ENCODE measurements around the gene EZH2.

The EZH2 gene

GRCh38 chr7:148796841-148797240, 87.2 kb downstream of the EZH2 start:
- TF ChIP-seq, protein P1, sequence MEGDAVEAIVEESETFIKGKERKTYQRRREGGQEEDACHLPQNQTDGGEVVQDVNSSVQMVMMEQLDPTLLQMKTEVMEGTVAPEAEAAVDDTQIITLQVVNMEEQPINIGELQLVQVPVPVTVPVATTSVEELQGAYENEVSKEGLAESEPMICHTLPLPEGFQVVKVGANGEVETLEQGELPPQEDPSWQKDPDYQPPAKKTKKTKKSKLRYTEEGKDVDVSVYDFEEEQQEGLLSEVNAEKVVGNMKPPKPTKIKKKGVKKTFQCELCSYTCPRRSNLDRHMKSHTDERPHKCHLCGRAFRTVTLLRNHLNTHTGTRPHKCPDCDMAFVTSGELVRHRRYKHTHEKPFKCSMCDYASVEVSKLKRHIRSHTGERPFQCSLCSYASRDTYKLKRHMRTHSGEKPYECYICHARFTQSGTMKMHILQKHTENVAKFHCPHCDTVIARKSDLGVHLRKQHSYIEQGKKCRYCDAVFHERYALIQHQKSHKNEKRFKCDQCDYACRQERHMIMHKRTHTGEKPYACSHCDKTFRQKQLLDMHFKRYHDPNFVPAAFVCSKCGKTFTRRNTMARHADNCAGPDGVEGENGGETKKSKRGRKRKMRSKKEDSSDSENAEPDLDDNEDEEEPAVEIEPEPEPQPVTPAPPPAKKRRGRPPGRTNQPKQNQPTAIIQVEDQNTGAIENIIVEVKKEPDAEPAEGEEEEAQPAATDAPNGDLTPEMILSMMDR (IDR thresholded peaks at IDR 0.05; ENCODE audit: low read depth, low read length, missing control alignments): no peak
- no peak for DNase-seq (ENCODE audit: low read depth)

GRCh38 chr7:148794476-148794875, 89.6 kb downstream of the EZH2 start:
- no peak for DNase-seq (ENCODE audit: low read depth)
- H3K4me3 ChIP-seq (ENCODE audit: low read depth, low read length): no peak overlapping the region
- TF ChIP-seq, protein P1 (IDR thresholded peaks at IDR 0.05; ENCODE audit: low read depth, low read length, missing control alignments): no peak

More at GRCh38 chr7:148796841-148797240, 87.2 kb downstream of the EZH2 start:
- H3K4me3 ChIP-seq (ENCODE audit: low read depth, low read length): no peak overlapping the region

- no peak overlapping the region for H3K4me3 ChIP-seq (ENCODE audit: low read depth, low read length)
- TF ChIP-seq, protein P1 (IDR thresholded peaks at IDR 0.05; ENCODE audit: low read depth, low read length, missing control alignments): no peak
- no peak for DNase-seq (ENCODE audit: low read depth)
Observed at GRCh38 chr7:148793590-148793989, 90.5 kb downstream of the EZH2 start.

GRCh38 chr7:148791546-148791945, 92.5 kb downstream of the EZH2 start:
- DNase-seq (ENCODE audit: low read depth): no peak

GRCh38 chr7:148790850-148791249, 93.2 kb downstream of the EZH2 start:
- TF ChIP-seq, protein P1 (IDR thresholded peaks at IDR 0.05; ENCODE audit: low read depth, low read length, missing control alignments): no peak
- DNase-seq (ENCODE audit: low read depth): no peak

More at GRCh38 chr7:148791546-148791945, 92.5 kb downstream of the EZH2 start:
- no peak overlapping the region for H3K4me3 ChIP-seq (ENCODE audit: low read depth, low read length)
- TF ChIP-seq, protein P1 (IDR thresholded peaks at IDR 0.05; ENCODE audit: low read depth, low read length, missing control alignments): no peak

DNA sequence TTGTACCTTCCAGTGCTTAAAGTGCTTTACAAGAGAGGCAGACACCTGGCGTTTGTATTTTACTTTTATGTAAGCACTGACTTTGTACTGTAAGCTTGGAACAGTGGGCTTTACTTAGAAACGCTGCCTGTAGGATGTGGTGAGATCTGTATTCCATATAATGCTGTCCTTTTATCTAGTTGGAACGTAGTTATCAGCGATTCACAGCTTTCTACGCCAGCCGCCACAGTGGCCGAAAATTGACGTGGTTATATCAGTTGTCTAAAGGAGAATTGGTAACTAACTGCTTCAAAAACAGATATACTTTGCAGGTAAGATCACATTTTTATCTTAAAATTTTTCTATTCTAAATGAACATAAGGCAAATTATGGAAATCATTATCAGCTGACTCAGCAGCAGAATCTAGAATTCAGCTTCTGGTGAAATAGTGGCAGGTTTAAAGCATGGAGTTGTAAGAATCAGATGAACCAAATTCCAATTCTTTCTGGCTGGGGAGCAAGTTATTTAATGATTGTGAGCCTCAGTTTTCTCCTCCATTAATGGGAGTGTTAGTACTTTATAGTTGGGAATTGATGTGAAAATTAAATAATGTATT, 93.9 kb downstream of the EZH2 start:
- DNase-seq (ENCODE audit: low read depth): no peak
- no peak overlapping the region for H3K4me3 ChIP-seq (ENCODE audit: low read depth, low read length)
- TF ChIP-seq, protein P1 (IDR thresholded peaks at IDR 0.05; ENCODE audit: low read depth, low read length, missing control alignments): no peak

More at GRCh38 chr7:148790850-148791249, 93.2 kb downstream of the EZH2 start:
- H3K4me3 ChIP-seq (ENCODE audit: low read depth, low read length): no peak overlapping the region

DNA sequence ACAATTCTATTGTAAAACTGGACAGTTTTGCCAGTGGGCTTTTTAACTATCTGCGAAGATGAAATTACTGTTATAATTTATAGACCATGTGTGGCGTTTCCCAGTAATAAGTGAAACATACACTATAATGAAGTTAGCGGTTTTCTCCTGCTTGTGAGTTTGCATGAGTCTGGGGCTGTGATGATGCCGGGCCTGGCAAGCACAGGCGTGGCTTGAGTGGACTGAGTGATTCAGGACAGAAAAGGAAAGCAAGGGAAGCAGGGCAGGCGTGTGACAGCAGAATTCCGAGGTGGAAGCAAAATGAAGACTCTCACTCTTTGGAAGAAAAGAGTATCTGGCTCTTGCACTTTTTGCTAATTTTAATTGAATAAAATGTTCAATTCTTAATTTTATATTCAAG, 94.9 kb downstream of the EZH2 start:
- TF ChIP-seq, protein P1 (IDR thresholded peaks at IDR 0.05; ENCODE audit: low read depth, low read length, missing control alignments): no peak
- DNase-seq (ENCODE audit: low read depth): no peak
- H3K4me3 ChIP-seq (ENCODE audit: low read depth, low read length): no peak overlapping the region

Data from GM12864 (cell line).